ENCODE data around the gene LCE6A.

LCE6A gene

DNA sequence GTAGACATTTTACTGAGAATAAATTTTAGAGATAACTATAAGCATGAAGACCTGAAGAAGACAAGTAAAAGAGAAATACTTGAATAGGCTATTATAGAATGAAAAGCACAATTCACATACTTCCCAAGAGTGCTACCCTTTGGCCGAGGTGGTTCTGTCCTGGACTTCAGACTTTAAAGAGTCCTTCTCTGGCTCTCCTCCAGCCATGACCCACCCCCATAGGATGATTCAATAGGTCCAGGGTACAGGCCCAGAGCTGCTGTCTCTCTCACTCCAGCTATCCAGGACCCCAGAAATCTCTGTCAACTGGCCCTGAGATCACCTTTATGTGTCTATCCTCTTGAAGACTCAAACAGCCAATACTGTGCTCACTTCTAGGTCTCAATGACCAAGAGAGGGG is 34.2 kb downstream of the LCE6A start:
- DNase-seq (ENCODE audit: low spot score) = no peak

DNA sequence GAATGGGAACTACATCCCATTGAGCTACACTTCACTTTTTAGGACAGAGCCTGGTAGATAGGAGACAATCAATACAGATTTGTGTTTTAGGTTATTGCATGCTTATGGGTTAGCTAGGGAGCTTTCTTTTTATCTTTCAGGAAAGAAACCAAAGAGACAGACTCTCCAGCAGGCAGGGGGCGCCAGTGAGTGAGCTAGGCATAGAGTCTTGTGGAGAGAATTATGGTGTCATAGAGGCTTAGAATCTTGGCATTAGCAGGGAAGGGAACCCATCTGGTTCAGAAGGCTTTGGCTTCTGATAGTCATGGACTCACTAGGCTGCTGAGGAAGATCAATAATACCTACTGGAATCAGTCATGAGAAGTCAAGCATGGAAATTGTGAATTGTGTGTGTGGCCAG is 35.4 kb downstream of the LCE6A start, which contains the start of gene SMCP:
Gene SMCP, plus strand, starts transcription at position 281 of the 400 bp plus-strand sequence. CDS start 6,101 bp downstream, outside the sequence.
- DNase-seq (ENCODE audit: low spot score) = no peak

DNA sequence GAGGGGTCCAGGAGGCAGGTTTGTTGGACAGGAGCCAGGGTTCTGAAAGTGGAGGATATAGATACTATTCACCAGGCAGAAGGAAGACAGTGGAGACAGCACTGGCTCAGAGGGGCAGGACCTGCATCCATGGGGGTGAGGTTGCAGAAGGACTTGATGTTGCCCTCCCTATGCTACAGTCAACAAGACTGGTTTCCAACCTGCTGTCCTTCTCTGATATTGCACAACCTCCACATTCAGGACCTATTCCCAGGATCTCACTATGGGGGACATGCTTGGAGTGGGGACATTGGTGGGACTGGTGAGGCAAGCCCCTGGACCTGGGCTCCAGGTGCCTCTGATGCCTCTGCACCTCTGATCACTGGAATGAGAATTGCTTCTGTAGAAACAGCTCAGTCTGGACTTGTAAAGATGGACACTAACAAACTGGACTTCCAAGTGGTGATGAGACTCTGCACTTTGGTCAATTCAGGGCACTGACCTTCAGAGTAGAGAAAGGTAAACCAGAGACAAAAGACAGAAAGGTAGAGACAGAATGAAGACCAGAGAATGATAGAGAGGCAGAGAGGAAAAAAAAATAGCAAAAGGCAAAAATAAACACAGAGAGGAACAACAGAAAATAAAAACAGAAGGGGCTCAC is 37.0 kb downstream of the LCE6A start:
- no peak for DNase-seq (ENCODE audit: low spot score)

DNA sequence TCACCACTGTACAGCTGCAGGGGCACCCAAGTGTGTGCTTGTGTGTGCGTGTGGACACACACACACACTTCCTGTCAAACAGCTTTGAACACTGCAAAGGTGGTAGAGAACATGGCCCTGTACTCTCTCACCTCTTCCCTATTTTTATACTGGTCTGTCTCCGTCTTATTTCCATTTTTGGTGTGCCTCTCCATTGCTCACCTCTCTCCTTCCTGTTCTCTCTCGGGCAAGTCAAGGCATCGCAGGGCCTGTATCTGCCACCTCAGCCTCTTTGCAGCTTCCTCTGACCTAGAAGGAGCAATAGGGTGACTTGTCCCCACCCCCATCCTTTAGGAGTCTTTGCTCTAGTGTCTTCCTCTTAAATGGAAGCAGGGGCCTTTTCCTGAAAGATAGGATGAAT is 37.7 kb downstream of the LCE6A start:
- DNase-seq (ENCODE audit: low spot score) = no peak

DNA sequence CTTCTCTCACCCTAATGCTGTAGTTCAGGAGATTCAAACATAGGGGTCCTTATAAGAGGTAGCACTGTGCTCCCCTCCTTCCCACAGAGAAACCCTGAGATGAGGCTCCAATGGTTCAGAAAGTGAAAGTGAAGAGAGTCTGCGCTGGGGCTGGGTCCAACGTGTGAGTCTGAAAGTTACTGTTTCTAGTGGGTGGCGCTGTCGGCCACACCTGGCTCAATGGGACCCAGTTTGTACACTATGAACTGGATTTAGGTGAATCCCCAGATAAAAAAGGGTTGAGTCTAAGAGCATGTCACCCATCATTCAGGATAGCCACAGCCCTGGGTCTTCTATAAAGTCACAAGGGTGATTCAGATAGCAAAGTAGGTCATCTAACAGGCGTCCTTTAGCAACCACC is 38.3 kb downstream of the LCE6A start:
- DNase-seq (ENCODE audit: low spot score) = no peak

DNA sequence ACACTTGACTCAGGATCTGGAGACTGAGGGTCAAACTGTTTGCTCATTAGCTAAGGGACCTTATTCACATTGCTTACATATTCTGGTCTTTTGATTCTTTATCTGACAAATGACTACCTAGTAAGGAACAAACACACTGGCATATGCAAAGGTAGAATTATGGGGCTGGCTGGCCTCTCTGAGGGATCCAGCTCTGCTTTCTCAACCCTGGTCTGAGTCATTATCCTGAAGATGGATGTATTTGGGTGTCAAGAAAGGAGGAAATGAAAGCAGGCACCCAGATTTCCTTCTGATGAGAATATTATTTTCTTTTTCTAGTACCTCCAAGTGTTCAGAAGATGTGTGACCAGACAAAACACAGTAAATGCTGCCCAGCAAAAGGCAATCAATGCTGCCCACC is 41.4 kb downstream of the LCE6A start:
- DNase-seq (ENCODE audit: low spot score) = no peak

DNA sequence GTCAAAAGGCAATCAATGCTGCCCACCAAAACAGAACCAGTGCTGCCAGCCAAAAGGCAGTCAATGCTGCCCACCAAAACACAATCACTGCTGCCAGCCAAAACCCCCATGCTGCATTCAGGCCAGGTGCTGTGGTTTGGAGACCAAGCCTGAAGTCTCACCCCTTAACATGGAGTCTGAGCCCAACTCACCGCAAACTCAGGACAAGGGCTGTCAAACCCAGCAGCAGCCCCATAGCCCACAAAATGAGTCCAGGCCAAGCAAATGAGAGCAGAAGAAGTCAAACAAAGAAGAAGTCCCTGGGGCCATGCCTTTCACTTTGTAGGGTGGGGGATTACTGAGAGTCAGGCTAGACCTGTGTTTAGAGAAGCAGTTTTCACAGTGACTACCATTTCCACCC is 41.9 kb downstream of the LCE6A start:
- DNase-seq (ENCODE audit: low spot score) = no peak

DNA sequence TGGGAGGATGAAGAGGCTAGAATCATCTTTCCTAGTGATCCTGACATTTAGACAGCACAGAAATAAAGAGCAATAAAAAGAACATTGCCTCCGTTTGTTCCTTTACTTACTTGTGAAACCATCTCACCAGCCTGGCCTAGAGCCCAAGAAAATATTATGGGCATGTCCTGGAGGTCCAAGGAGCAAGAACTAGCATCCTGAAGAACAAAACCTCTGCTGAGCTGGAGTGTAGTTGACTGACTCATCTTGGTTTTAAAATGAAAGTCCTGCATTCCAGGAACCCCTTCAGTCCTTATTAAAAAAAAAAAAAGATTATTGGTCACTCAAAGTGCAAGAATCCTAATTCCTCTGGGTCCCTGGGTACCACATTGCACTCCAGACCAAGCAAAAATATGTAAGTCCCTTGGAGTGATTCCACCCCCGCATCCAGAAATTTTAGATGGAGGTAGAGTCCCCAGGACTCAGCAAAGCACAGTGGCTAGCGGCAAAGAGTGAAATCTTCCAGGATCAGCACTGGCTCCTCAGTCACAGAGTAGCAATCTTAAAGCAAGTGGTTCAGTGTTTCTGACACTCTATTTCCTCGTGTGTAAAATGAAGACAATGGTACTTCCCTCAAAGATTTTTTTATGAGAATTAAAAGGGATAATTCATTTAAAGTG is 42.4 kb downstream of the LCE6A start:
- DNase-seq (ENCODE audit: low spot score) = no peak

DNA sequence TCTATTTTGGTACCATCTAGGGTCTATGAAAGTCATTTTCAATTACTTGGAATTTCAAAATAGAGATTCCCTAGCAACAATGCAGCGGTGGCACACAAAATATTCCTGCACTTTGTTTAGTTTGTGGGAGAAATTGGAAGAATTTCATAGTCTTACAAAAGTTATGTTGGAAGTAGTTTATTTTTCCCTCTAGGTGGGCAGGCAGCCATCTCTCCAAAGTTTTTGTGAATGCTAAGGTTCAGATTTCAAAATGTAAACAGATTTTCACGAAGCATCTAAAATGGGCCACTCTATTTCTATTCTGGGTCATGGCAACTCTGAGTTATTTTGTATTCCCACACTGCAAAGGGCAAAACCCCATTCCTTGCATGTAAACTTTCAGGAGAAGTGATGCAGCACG is 43.4 kb downstream of the LCE6A start:
- DNase-seq (ENCODE audit: low spot score) = no peak

DNA sequence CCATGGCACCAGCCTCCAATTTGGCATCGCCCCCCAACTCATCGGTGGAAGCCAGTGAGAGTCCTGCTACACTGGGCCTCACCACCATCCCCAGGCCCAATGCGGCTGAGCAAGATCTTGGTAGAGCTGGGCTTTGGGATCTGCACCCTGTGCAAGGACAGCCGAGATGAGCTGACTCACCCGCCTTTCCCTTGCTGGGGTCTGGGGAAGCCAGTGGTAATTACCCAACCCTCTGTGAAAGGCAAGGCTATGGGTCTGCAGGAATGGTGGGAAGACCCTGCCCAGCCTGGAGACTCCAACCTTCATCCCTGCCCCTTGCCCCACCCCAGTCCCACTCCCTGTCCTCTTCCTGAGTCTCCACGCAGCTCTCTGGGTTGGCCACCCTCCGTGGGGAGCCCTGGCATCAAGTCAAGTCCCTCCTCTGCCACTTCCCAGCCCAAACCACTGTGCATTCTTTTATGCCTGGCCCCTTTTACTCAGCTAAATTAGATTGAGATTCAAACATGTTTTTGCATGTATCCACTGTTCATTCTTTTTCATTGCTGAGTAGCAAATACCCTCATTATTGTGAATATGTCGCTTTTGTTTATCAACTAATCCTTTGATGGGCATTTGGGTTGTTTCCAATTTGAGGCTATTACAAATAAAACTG is 44.2 kb downstream of the LCE6A start:
- DNase-seq (ENCODE audit: low spot score) = no peak

DNA sequence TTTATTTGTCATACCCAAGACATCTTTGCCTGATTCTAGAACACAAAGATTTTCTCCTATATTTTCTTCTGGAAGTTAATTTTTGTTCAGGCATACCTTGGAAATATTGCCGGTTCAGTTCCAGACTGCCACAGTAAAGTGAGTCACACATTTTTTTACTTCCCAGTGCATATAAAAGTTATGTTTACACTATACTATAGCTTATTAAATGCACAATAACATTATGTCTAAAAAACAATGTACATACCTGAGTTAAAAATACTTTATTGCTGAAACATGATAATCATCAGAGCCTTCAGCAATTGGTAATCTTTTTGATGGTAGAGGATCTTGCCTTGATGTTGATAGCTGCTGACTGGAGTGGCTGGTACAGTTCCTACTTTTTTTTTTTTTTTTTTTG is 45.5 kb downstream of the LCE6A start:
- no peak for DNase-seq (ENCODE audit: low spot score)
